GM21825 (cell line): ENCODE measurements around the gene ECE2.
A peak's percentile ranks its signal among the peaks of the same experiment; 100 is the strongest.

Experiments
- ATAC-seq: cut with Tn5 transposase; IDR thresholded peaks from one replicate; pipeline ENCODE4 v1.9.1; 2021; ENCODE audit warnings: mild to moderate bottlenecking, moderate library complexity; ENCODE audit not compliant: unreplicated experiment

Gene ECE2

DNA sequence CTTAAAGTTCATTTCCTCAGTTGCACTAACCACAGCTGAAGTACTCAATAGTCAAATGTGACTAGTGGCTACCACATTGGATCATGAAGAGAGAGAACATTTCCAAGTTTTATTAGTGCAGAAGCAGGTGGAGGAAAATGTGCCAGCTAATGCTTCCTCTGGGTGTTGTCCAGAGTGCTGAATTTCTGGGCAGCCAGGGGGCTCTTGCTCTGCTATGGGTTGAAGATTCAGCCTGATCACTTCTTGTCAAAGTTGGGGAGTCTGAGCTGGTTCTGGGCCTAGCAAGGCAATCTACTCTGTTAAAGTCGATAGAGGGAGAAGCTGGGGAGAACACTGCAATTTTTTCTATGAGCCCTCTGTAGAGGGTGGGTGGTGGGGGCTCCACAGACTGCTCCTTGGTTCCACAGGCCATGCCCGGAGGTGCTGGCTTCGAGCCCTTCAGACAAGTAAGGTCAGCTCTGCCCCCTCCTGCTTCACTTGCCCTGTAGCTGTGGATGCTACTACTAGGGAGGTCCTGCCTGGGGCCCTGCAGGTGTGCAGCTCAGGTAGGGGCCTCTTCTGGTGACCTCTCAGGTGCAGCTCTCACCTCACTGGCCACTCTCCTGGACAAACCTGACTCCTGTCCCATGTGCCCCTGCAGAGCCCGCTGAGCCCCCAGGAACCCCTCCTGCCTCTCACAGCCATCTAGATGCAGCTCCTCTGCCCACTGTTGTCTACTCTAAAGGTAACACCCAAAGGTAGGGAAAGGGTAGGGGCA, 35.3 kb upstream of the ECE2 start:
- ATAC-seq, result no peak

DNA sequence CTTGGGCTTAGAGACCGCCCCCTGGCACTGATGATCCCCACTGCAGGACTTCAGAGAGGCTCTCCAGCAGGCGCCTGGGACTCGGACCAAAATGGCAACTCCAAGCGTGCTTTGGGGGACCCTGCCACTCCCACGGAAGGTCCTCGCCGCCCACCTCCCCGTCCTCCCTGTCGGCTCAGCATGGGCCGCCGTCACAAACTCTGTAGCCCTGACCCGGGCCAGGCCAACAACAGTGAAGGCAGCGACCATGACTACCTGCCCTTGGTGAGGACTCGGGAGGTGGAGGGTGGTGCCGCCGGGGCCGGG, 34.7 kb upstream of the ECE2 start:
- ATAC-seq, result no peak

DNA sequence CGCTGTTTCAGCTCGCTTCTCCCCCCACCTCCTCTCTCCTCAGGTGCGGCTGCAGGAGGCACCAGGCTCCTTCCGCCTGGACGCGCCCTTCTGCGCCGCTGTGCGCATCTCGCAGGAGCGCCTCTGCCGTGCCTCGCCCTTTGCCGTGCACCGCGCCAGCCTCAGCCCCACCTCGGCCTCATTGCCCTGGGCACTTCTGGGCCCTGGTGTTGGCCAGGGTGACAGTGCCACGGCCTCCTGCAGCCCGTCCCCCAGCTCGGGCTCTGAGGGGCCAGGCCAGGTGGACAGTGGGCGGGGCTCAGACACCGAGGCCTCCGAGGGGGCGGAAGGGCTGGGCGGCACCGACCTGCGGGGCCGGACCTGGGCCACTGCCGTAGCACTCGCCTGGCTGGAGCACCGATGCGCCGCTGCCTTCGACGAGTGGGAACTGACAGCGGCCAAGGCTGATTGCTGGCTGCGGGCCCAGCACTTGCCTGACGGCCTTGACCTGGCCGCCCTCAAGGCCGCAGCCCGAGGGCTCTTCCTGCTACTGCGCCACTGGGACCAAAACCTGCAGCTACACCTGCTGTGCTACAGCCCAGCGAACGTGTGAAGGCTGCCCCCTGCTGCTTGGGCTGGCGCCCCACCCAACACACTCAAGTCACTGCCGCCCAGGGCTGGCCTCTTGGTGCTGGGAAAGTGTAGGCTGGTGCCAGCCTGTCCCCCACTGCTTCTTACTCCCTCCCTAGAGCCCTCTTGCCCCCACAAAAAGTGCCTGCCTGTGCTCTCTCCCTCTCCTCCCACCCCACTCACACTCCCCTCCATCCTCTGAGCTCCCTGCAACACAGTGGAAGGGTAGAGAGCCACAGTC, 34.1 kb upstream of the ECE2 start:
- ATAC-seq, result no peak

DNA sequence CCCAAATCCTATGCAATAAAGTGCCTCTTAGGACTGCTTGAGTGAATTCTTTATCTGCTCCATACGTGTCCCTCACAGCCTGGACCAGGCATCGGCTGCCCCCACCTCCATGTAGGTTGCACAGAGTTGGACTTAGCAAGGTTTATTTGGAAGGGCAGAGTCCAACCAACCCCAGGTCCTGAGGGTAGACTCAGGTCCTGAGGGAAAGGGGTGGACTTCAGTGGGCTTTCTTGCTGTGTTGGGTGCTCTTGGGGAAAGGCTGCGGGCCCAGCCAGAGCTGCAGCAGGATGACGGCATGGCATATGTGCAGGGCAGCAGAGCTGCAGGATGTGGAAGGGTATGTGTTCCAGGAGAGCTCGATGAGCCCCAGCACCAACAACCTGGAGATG, 33.5 kb upstream of the ECE2 start:
- no peak for ATAC-seq

DNA sequence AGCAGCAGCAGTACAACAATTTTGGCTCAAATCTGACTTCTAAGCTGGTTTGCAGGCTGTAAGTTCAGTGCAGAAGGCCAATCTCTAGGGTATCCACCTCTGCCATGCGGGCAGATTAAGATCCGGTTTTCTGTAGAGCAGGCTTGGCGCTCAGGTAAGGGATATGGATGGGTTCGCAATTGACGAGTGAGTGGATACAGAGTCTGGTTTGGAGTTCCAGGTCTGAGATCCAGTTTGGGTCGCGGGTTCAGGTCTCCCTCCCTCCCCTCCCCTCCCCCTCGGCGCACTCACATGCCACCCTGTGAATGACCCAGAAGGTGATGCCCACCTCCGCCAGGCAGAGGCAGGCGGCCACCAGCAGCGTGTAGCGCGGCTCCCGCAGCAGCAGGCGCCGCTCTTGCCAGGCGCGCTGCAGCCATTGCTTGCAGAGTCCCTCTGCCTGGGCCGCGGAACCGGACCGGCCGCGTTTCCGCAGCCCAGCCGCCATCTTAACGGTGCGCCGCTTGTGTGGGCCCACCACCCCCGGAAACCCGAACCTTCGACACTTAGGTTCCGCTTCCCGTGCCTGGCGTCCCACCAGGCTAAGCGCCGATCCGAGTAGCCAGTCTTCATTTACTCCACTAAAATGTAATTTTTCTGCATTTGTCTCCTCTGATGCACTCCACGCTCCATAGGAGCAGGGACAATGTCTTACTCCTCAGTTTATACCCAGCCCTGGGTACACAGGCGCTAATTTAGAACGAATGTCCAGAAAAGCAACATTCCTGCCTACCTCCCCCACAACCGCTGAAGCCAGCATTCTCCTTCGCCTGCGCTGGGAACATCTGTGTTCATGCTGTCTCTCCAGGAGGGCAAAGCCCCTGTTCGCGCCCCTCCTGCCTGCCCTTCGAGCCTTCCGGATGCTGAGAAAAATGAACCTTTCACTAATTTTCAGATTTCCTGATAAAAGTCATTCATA, 27.1 kb upstream of the ECE2 start, which contains the start of gene ALG3:
Gene ALG3, minus strand, starts transcription at position 509 of the 958 bp plus-strand sequence. Its CDS starts 22 bp downstream, at position 487.
- ATAC-seq, result peak; percentile 49

GRCh38 chr3:184249412-184250166, 26.2 kb upstream of the ECE2 start, which contains the start of gene EEF1AKMT4:
TSS of gene EEF1AKMT4 (plus strand) at chr3:184249672. CDS start at chr3:184249695, 23 bp downstream.
- peak; percentile 88 for ATAC-seq

DNA sequence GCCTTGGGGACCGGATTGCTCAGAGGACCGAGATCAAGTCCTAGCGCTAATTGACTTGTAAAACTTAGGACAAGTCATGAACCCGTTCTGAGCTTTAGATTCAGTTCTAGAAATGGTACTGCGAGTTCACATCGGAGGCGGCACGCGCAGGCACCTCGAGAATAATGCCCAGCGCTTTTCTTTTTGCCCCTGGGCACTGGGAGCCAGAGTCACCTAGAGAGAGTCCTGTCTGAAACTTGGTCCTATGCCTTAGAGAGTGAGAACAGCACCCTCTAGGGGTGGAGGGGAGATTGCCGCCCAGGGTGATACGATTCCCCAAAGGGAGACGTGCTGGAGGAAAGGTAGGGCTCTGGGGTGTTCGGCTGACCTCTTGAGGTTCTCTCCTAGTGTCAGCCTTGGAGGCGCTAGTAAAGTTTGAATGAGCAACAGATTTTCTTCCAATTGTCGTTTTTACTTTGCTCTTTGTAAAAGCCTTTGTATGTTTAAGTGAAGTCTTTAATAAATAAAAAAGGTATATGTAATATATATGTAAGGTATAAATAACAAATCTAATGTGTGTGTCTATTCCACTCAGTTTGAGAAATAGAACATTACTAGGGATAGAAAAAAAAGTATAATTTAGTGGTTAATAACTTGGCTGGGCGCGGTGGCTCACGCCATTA, 25.5 kb upstream of the ECE2 start:
- peak; percentile 65 for ATAC-seq

- ATAC-seq, result no peak
These were observed 20.4 kb upstream of the ECE2 start for GRCh38 chr3:184255291-184256039.

DNA sequence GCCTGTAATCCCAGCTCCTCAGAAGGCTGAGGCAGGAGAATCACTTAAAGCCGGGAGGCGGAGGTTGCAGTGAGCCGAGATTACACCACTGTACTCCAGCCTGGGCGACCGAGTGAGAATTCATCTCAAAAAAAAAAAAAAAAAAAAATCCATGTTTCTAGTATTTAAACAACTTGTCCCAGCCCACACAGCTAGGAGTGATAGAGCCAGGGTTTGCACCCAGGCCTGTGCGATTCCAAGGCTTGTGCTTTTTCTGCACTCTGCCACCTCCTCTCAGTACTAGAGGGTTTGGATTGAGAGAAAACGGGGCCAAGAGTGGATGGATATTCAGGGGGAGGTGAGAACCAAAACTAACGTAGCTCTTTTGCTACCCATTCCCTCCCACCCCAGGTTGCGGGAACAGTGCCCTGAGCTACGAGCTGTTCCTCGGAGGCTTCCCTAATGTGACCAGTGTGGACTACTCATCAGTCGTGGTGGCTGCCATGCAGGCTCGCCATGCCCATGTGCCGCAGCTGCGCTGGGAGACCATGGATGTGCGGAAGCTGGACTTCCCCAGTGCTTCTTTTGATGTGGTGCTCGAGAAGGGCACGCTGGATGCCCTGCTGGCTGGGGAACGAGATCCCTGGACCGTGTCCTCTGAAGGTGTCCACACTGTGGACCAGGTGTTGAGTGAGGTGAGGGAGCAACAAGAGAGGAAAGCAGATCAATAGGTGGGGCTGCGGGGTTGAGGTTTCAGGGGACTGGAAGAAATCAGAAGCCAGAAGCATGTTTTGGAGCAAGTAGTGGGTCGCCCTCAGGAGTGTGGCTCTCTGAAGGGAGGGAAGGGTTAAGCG, 18.5 kb upstream of the ECE2 start:
- no peak for ATAC-seq

GRCh38 chr3:184258926-184259325, 16.9 kb upstream of the ECE2 start:
- ATAC-seq, result no peak

DNA sequence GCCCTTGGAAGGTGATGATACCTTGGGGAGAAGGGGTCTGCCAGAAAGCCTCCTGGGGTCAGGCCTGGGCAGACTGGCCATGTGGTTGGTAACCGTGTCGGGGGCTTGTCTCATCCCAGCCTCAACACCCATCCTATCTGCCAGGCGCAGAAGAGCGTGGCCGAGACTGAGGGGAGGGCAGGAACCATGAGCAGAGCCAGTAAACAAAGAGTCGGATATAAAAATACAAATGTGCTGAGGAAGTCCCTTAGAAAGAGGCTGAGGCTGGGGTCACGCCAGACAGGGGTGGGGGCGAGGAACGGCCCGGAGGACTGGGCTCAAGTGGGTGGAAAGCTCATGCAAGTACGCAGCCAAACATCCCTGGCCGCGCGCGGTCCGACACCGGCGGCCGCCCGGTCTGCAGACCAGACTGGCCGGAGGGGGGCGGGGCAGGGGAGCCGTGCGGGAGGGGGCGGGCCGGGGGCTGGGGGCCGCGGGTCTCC, 16.4 kb upstream of the ECE2 start:
- ATAC-seq, result no peak

DNA sequence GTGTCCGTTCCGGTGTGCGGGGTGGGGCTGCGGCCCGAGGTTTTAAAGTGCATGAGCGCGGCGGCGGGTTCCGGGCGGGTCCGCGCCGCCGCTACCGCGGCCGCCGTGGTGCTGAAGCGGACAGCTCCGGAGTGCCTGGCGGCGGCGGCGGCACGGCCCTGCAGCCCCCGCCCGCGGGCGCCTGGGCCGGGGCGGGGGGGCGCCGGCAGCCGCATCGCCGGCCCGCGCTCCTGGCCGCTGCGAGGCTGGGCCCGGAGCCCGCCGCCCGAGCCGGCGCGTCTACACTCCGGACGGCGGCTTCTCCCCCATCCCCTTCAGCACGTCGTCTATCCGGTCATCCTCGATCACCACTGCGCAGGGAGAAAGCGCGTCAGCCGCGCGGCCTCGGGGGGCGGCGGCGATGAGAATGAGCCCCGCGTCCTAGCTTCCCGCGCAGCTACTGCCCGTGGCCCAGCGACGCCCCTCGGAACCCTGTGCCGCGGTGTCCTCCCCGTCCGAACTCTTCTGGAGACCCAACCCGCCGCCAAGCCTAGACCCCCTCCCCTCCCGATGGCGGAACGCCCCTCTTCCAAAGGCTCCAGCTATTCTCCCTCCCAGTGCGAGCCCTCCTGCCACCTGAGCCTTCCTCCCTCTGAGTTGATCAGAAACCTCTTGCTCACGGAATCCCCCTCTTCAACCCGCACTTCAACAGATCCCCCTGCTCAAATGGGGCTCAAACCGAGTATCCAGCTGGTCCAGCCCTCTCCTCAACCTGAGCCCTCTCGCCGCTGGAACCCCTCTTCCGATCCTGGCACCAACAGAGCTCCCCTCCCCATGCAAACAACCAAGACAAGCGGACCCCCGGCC, 15.7 kb upstream of the ECE2 start:
- ATAC-seq, result no peak

- ATAC-seq, result no peak
These were observed 15.0 kb upstream of the ECE2 start for GRCh38 chr3:184260724-184261269.

- no peak for ATAC-seq
These were observed 14.5 kb upstream of the ECE2 start, which contains the start of gene CAMK2N2 for GRCh38 chr3:184261270-184261853. TSS of gene CAMK2N2 (minus strand) at chr3:184261553. CDS start at chr3:184261285, 268 bp downstream.

GRCh38 chr3:184261854-184262763, 13.7 kb upstream of the ECE2 start:
- ATAC-seq, result no peak
